ENCODE results near the gene SLC41A1.
A peak's percentile ranks its signal among the peaks of the same experiment; 100 is the strongest.

The SLC41A1 gene

GRCh38 chr1:205813755-205814058 is 709 bp upstream of the SLC41A1 start:
- Mint-ChIP-seq H3K9me3 (no peaks in the 10 kb centered on the region), H3K4me3 (peak overlapping the region; percentile 93 to 98 (median 94)), H3K27ac (peak overlapping the region; percentile 54 to 83 (median 83)), H3K27me3 (ENCODE audit: low read depth) (no peaks in the 10 kb centered on the region), H3K36me3 (ENCODE audit: low read depth) (peaks cover 18% of the 10 kb centered on the region), H3K4me1 (peaks cover 65% of the 10 kb centered on the region)
- TF ChIP-seq CTCF (IDR thresholded peaks at IDR 0.05; ENCODE audit: unreplicated experiment in 3 of 3) = no peak

- Mint-ChIP-seq H3K4me3 (peak overlapping the region; percentile 93 to 98 (median 94)), H3K27ac (peak overlapping the region; percentile 64 to 89 (median 85)), H3K36me3 (ENCODE audit: low read depth) (peaks cover 26% of the 10 kb centered on the region), H3K4me1 (peaks cover 70% of the 10 kb centered on the region), H3K27me3 (ENCODE audit: low read depth) (no peaks in the 10 kb centered on the region), H3K9me3 (no peaks in the 10 kb centered on the region)
- TF ChIP-seq CTCF (IDR thresholded peaks at IDR 0.05; ENCODE audit: unreplicated experiment in 3 of 3) = no peak
These were observed 624 bp downstream of the SLC41A1 start for GRCh38 chr1:205812271-205812877.

- Mint-ChIP-seq H3K27ac (peak overlapping the region; percentile 64 to 89 (median 85)), H3K27me3 (ENCODE audit: low read depth) (no peaks in the 10 kb centered on the region), H3K4me1 (peaks cover 66% of the 10 kb centered on the region), H3K36me3 (ENCODE audit: low read depth) (peaks cover 29% of the 10 kb centered on the region), H3K9me3 (no peaks in the 10 kb centered on the region), H3K4me3 (peak overlapping the region; percentile 93 to 98 (median 94))
- no peak for TF ChIP-seq CTCF (IDR thresholded peaks at IDR 0.05; ENCODE audit: unreplicated experiment in 3 of 3)
These were observed 1.3 kb downstream of the SLC41A1 start for GRCh38 chr1:205811660-205812059.

- peak overlapping the region; percentile 93 to 98 (median 94) for H3K4me3 Mint-ChIP-seq
- H3K9me3 Mint-ChIP-seq = no peaks in the 10 kb centered on the region
- peak overlapping the region in 2 of 3 experiments; percentile 85 to 89 for H3K27ac Mint-ChIP-seq
- H3K36me3 Mint-ChIP-seq (ENCODE audit: low read depth) = peaks cover 35% of the 10 kb centered on the region
- no peaks in the 10 kb centered on the region for H3K27me3 Mint-ChIP-seq (ENCODE audit: low read depth)
- peaks cover 66% of the 10 kb centered on the region for H3K4me1 Mint-ChIP-seq
- TF ChIP-seq CTCF (IDR thresholded peaks at IDR 0.05; ENCODE audit: unreplicated experiment in 3 of 3) = peak in 2 of 3 experiments; percentile 30 to 35
These were observed 2.4 kb downstream of the SLC41A1 start for GRCh38 chr1:205810448-205811157.

GRCh38 chr1:205809942-205810345 is 3.1 kb downstream of the SLC41A1 start:
- peaks cover 69% of the 10 kb centered on the region for H3K4me1 Mint-ChIP-seq
- no peak for TF ChIP-seq CTCF (IDR thresholded peaks at IDR 0.05; ENCODE audit: unreplicated experiment in 3 of 3)
- no peak overlapping the region for H3K4me3 Mint-ChIP-seq
- no peaks in the 10 kb centered on the region for H3K27me3 Mint-ChIP-seq (ENCODE audit: low read depth)
- peaks cover 35% of the 10 kb centered on the region for H3K36me3 Mint-ChIP-seq (ENCODE audit: low read depth)
- H3K9me3 Mint-ChIP-seq = no peaks in the 10 kb centered on the region
- H3K27ac Mint-ChIP-seq = no peak overlapping the region

GRCh38 chr1:205809469-205809868 is 3.5 kb downstream of the SLC41A1 start:
- no peak overlapping the region for H3K27ac Mint-ChIP-seq
- TF ChIP-seq CTCF (IDR thresholded peaks at IDR 0.05; ENCODE audit: unreplicated experiment in 3 of 3) = no peak
- H3K27me3 Mint-ChIP-seq (ENCODE audit: low read depth) = no peaks in the 10 kb centered on the region
- H3K4me1 Mint-ChIP-seq = peaks cover 69% of the 10 kb centered on the region
- peaks cover 38% of the 10 kb centered on the region for H3K36me3 Mint-ChIP-seq (ENCODE audit: low read depth)
- peak overlapping the region in 1 of 3 experiments; percentile 51 for H3K4me3 Mint-ChIP-seq
- H3K9me3 Mint-ChIP-seq = no peaks in the 10 kb centered on the region
